ENCODE data around the gene YBEY.

- TF ChIP-seq CTCF (IDR thresholded peaks at IDR 0.05) (no peak), ZFX (IDR thresholded peaks at IDR 0.05; ENCODE audit: borderline replicate concordance) (no peak)
Observed at GRCh38 chr21:46252840-46253239, 33.3 kb upstream of the YBEY start.
